IMR-90 (cell line): ENCODE results near the gene ZBTB45. TPM values are rescaled to one million over a fixed set of nuclear protein-coding genes. Genes with fewer than 3 reads are reported as not detected.

ENCODE experiments used
- ATAC-seq: fragments of 200-7000 bp; cut with Tn5 transposase; 2 replicates; pipeline ENCODE4 v1.9.1; 2020; ENCODE audit warnings: low read depth, mild to moderate bottlenecking, moderate library complexity
- BruUV-seq: library from RNA; stranded (reverse); fragments of 400-500 nt; replicated peaks from 2 replicates; lab custom pipeline; 2021; lab: Mats Ljungman, UMichigan
- CTCF ChIA-PET: fragments of 300-600 bp; formaldehyde crosslinking; extraction: SDS; loops from one replicate; lab custom pipeline; 2021; ENCODE audit warnings: antibody characterized with exemption; lab: Yijun Ruan, JAX
- POLR2A ChIA-PET: fragments of 300-600 bp; sonication (Branson Sonifier 250); formaldehyde crosslinking; loops from one replicate; lab custom pipeline; 2022; ENCODE audit warnings: antibody characterized with exemption; ENCODE audit not compliant: unreplicated experiment; lab: Charles Lee
- DNase-seq: peaks from one replicate; pipeline ENCODE4 v3.0.0; 2013
- H2AFZ ChIP-seq: replicated peaks from 2 replicates; pipeline ENCODE3; 2013; ENCODE audit warnings: low read length, mild to moderate bottlenecking; ENCODE audit not compliant: poor library complexity
- H2AK5ac ChIP-seq: 2 replicates; pipeline ENCODE4 v1.6.1; 2013; ENCODE audit warnings: low read depth, low read length, inconsistent platforms
- H2AK9ac ChIP-seq: replicated peaks from 2 replicates; pipeline ENCODE3; 2013; ENCODE audit warnings: mild to moderate bottlenecking, low read depth, low read length, moderate library complexity; ENCODE audit not compliant: poor library complexity
- H2BK120ac ChIP-seq: 2 replicates; pipeline ENCODE4 v1.6.1; 2013; ENCODE audit warnings: low read depth, low read length, inconsistent platforms
- H2BK15ac ChIP-seq: 3 replicates; pipeline ENCODE4 v1.6.1; 2013; ENCODE audit warnings: low read depth, low read length, inconsistent platforms
- H2BK20ac ChIP-seq: 2 replicates; pipeline ENCODE4 v1.6.1; 2013; ENCODE audit warnings: low read depth, mild to moderate bottlenecking, inconsistent platforms, low read length, moderate library complexity
- H2BK5ac ChIP-seq: 2 replicates; pipeline ENCODE4 v1.6.1; 2013; ENCODE audit warnings: mild to moderate bottlenecking, low read depth, low read length, inconsistent platforms; ENCODE audit not compliant: poor library complexity, severe bottlenecking
- H3K14ac ChIP-seq: replicated peaks from 2 replicates; pipeline ENCODE4 v1.6.1; 2013; ENCODE audit warnings: low read depth, low read length, inconsistent platforms
- H3K18ac ChIP-seq: 2 replicates; pipeline ENCODE4 v1.6.1; 2013; ENCODE audit warnings: low read depth, low read length, control low read depth
- H3K23ac ChIP-seq: 2 replicates; pipeline ENCODE4 v1.6.1; 2013; ENCODE audit warnings: low read depth, low read length, inconsistent platforms
- H3K27ac ChIP-seq: 2 replicates; pipeline ENCODE4 v1.5.1; 2013; ENCODE audit warnings: mild to moderate bottlenecking, control low read depth, low read length; ENCODE audit not compliant: insufficient read depth
- H3K27me3 ChIP-seq: 2 replicates; pipeline ENCODE4 v1.6.1; 2013; ENCODE audit warnings: low read length; ENCODE audit not compliant: control insufficient read depth, insufficient read depth
- H3K36me3 ChIP-seq: 2 replicates; pipeline ENCODE4 v1.6.1; 2013; ENCODE audit warnings: low read length, mixed read lengths; ENCODE audit not compliant: control insufficient read depth, insufficient read depth
- H3K4ac ChIP-seq: 2 replicates; pipeline ENCODE4 v1.6.1; 2013; ENCODE audit warnings: low read depth, low read length, inconsistent platforms
- H3K4me1 ChIP-seq: 2 replicates; pipeline ENCODE4 v1.6.1; 2013; ENCODE audit warnings: low read length, mixed read lengths; ENCODE audit not compliant: control insufficient read depth, insufficient read depth
- H3K4me2 ChIP-seq: 2 replicates; pipeline ENCODE4 v1.6.1; 2013; ENCODE audit warnings: low read depth, mild to moderate bottlenecking, control low read depth, low read length, moderate library complexity
- H3K4me3 ChIP-seq: 2 replicates; pipeline ENCODE4 v1.5.1; 2013; ENCODE audit warnings: low read depth, mild to moderate bottlenecking, control low read depth, low read length, moderate library complexity; ENCODE audit not compliant: insufficient read depth
- H3K56ac ChIP-seq: 2 replicates; pipeline ENCODE4 v1.6.1; 2013; ENCODE audit warnings: low read length, inconsistent platforms; ENCODE audit not compliant: insufficient read depth; ENCODE audit errors: extremely low read depth
- H3K79me1 ChIP-seq, 2 experiments: 2 replicates each; pipeline ENCODE4 v1.6.1; 2013; ENCODE audit warnings: low read length in 2 of 2, inconsistent platforms in 1 of 2, low read depth in 1 of 2
- H3K9ac ChIP-seq: 2 replicates; pipeline ENCODE4 v1.6.1; 2013; ENCODE audit warnings: low read depth, low read length, control low read depth
- H3K9me1 ChIP-seq: 2 replicates; pipeline ENCODE4 v1.6.1; 2013; ENCODE audit warnings: low read length, inconsistent platforms; ENCODE audit not compliant: insufficient read depth
- H3K9me3 ChIP-seq: 2 replicates; pipeline ENCODE4 v1.6.1; 2013; ENCODE audit warnings: low read length; ENCODE audit not compliant: control insufficient read depth, insufficient read depth
- H4K20me1 ChIP-seq: 2 replicates; pipeline ENCODE4 v1.6.1; 2013; ENCODE audit warnings: low read length, inconsistent platforms; ENCODE audit not compliant: insufficient read depth
- H4K5ac ChIP-seq: 2 replicates; pipeline ENCODE4 v1.6.1; 2013; ENCODE audit warnings: mild to moderate bottlenecking, low read depth, low read length, control low read depth
- H4K8ac ChIP-seq, 2 experiments: 2 replicates each; pipeline ENCODE4 v1.6.1; 2013; ENCODE audit warnings: low read depth in 2 of 2, low read length in 2 of 2, control low read depth in 1 of 2, inconsistent platforms in 1 of 2
- H4K91ac ChIP-seq: 2 replicates; pipeline ENCODE4 v1.6.1; 2013; ENCODE audit warnings: low read depth, low read length, inconsistent platforms; ENCODE audit not compliant: insufficient read depth
- BHLHE40 ChIP-seq: fragments of 150-350 bp; IDR thresholded peaks from 2 replicates; pipeline ENCODE4 v1.6.1; 2016; ENCODE audit warnings: mild to moderate bottlenecking, low read depth, low read length
- CHD1 ChIP-seq: IDR thresholded peaks from 2 replicates; pipeline ENCODE4 v1.6.1; 2012; ENCODE audit warnings: low read depth, low read length, improper control_type of control experiment
- MAFK ChIP-seq: IDR thresholded peaks from 2 replicates; pipeline ENCODE4 v1.6.1; 2012; ENCODE audit warnings: low read depth, low read length, improper control_type of control experiment
- MXI1 ChIP-seq: IDR thresholded peaks from 2 replicates; pipeline ENCODE4 v1.6.1; 2012; ENCODE audit warnings: low read depth, mild to moderate bottlenecking, low read length, moderate library complexity, borderline replicate concordance
- RFX5 ChIP-seq: IDR thresholded peaks from 2 replicates; pipeline ENCODE4 v1.8.0; 2012; ENCODE audit warnings: low read depth, mild to moderate bottlenecking, low read length, moderate library complexity
- SMC3 ChIP-seq: fragments of 150-350 bp; IDR thresholded peaks from 2 replicates; pipeline ENCODE4 v1.6.1; 2016; ENCODE audit warnings: low read depth, mild to moderate bottlenecking, antibody characterized with exemption, low read length, moderate library complexity
- WGBS, 2 experiments: methylation state at CpG; one replicate each; pipeline versions ENCODE4 v1.1.5 to v1.1.7; 2013; ENCODE audit warnings: missing lambda C conversion rate in 2 of 2; ENCODE audit not compliant: insufficient read length in 1 of 2; ENCODE audit errors: extremely low coverage in 2 of 2; 5-methylcytosine and 5-hydroxymethylcytosine counted together
- dilution Hi-C: fragments of 300-500 bp; cut with HindIII; formaldehyde crosslinking; loops from one replicate; pipeline ENCODE4 v1.14.3; 2018; ENCODE audit warnings: low sequenced_read_pairs; ENCODE audit not compliant: unreplicated experiment
- in situ Hi-C: fragments of 300-500 bp; cut with MboI; formaldehyde crosslinking; loops from 3 replicates; pipeline ENCODE4 v1.14.3; 2019; ENCODE audit warnings: low sequenced_read_pairs, inconsistent platforms, mixed read lengths
- intact Hi-C: fragments of 100-400 bp; cut with micrococcal nuclease; formaldehyde crosslinking; loops from 2 replicates; pipeline ENCODE4 v1.10.0; 2022
- polyA plus RNA-seq, 3 experiments: library from polyadenylated mRNA; depleted of rRNA; stranded (reverse); fragments of >200 nt; gene quantifications; 2 replicates each; pipeline ENCODE4 v1.2.3, GENCODE V29; 2012; ENCODE audit warnings: low replicate concordance in 1 of 3
- total RNA-seq: library from RNA; depleted of rRNA; stranded (reverse); fragments of >200 nt; gene quantifications from 2 replicates; pipeline ENCODE4 v1.2.3, GENCODE V29; 2012
- TF ChIP-seq, protein P1 (sequence below): fragments of 150-350 bp; IDR thresholded peaks from 2 replicates; pipeline ENCODE4 v1.6.1; 2017; ENCODE audit warnings: mild to moderate bottlenecking, antibody characterized with exemption, low read length, low read depth

ZBTB45 gene
- total and polyA plus RNA-seq, 2 of the 4 experiments (the other 2 are of a cell fraction): 1.4 to 9.7 TPM

DNA sequence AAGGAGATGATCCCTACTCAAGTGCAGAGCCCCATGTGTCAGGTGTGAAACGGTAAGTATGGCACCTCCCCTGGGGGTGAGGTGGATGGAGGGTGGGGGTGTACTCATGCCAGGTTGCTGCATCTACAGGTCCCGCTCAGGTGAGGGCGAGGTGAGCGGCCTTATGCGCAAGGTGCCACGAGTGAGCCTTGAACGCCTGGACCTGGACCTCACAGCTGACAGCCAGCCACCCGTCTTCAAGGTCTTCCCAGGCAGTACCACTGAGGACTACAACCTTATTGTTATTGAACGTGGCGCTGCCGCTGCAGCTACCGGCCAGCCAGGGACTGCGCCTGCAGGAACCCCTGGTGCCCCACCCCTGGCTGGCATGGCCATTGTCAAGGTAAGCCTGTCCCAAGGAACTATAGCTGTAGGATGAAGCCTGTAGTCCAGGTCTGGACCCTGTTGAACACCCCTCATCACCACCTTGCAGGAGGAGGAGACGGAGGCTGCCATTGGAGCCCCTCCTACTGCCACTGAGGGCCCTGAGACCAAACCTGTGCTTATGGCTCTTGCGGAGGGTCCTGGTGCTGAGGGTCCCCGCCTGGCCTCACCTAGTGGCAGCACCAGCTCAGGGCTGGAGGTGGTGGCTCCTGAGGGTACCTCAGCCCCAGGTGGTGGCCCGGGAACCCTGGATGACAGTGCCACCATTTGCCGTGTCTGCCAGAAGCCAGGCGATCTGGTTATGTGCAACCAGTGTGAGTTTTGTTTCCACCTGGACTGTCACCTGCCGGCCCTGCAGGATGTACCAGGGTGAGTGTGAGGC, 29.5 kb upstream of the ZBTB45 start:
- H3K27me3 ChIP-seq: no peaks in the 10 kb centered on the region
- no peaks in the 10 kb centered on the region for H3K9me3 ChIP-seq
- H3K14ac ChIP-seq: no peak overlapping the region
- H4K20me1 ChIP-seq: peaks cover 77% of the 10 kb centered on the region
- dilution Hi-C loops (no loop called here), in situ Hi-C loops (no loop called here), intact Hi-C loops (no loop called here)
- no peak overlapping the region for H4K91ac ChIP-seq
- DNase-seq: no peak
- H3K56ac ChIP-seq: no peak overlapping the region
- TF ChIP-seq MXI1 (no peak), BHLHE40 (no peak), MAFK (no peak), SMC3 (no peak), RFX5 (no peak), CHD1 (no peak)
- TF ChIP-seq, protein P1, sequence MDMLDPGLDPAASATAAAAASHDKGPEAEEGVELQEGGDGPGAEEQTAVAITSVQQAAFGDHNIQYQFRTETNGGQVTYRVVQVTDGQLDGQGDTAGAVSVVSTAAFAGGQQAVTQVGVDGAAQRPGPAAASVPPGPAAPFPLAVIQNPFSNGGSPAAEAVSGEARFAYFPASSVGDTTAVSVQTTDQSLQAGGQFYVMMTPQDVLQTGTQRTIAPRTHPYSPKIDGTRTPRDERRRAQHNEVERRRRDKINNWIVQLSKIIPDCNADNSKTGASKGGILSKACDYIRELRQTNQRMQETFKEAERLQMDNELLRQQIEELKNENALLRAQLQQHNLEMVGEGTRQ: no peak
- ChIA-PET POLR2A (no interaction called here), CTCF (no interaction called here)
- no peak overlapping the region for H3K9ac ChIP-seq
- no peak overlapping the region for H2AK9ac ChIP-seq
- no peak overlapping the region for H2BK20ac ChIP-seq
- H3K4me3 ChIP-seq: no peak overlapping the region
- no peak overlapping the region for H2BK15ac ChIP-seq
- ATAC-seq: no peak
- peaks cover 18% of the 10 kb centered on the region for H3K4me1 ChIP-seq
- BruUV-seq: no TSS peak
- no peak overlapping the region for H2AK5ac ChIP-seq
- H3K18ac ChIP-seq: no peak overlapping the region
- H4K8ac ChIP-seq: no peak overlapping the region
- no peak overlapping the region for H3K23ac ChIP-seq
- H2BK5ac ChIP-seq: no peak overlapping the region
- peak overlapping the region; percentile 45 for H2AFZ ChIP-seq
- H3K9me1 ChIP-seq: peaks cover 26% of the 10 kb centered on the region
- no peak overlapping the region for H3K4ac ChIP-seq
- no peak overlapping the region for H3K4me2 ChIP-seq
- H4K5ac ChIP-seq: no peak overlapping the region
- peaks cover 21 to 86% of the 10 kb centered on the region in 2 experiments for H3K79me1 ChIP-seq
- 98% methylated on average over 7 of the region's 20 CpGs; no CpG with 5 or more reads in 1 of the 2 experiments for WGBS, 2 experiments
- no peak overlapping the region for H3K27ac ChIP-seq
- peaks cover 69% of the 10 kb centered on the region for H3K36me3 ChIP-seq
- H2BK120ac ChIP-seq: no peak overlapping the region
